Erythroblast (primary cell): ENCODE measurements around the gene STK10.

Experiments
- GATA1 ChIP-seq: IDR thresholded peaks from 2 replicates; pipeline ENCODE4 v1.6.1; 2011; ENCODE audit warnings: low read depth, mild to moderate bottlenecking, control low read depth, low read length, moderate library complexity
- POLR2A ChIP-seq: IDR thresholded peaks from 2 replicates; pipeline ENCODE4 v1.6.1; 2011; ENCODE audit warnings: mild to moderate bottlenecking, low read length

DNA sequence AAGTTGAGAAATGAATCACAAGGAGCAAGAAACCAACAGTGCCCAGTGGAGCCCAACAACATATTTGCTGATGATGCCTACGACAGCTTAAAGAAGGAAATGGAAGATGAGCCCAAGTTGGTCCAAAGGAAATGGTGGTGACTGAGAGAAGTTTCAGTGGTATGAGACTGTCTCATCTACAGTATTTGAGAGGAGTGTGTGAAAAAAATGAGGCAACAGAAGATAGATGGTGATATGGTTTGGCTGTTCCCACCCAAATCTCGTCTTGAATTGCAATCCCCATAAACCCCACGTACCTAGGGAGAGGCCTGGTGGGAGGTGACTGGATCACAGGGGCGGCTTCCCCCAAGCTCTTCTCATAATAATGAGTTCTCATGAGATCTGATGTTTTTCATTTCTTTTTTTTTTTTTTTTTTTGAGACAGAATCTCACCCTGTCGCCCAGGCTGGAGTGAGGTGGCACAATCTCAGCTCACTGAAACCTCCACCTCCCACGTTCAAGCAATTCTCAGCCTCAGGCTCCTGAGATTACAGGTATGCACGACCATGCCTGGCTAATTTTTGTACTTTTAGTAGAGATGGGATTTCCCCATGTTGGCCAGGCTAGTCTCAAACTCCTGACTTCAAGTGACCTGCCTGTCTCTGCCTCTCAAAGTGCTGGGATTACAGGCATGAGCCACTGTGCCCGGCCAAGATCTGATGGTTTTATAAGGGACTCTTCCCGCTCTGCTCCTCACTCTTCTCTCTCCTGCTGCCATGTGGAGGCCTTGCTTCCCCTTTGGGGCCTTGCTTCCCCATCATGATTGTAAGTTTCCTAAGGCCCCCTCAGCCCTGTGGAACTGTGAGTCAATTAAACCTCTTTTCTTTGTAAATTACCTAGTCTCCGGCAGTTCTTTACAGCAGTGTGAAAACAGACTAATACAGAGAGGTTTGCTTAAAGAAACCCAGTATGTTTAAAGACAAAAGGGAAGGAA is 36.2 kb upstream of the STK10 start:
- TF ChIP-seq POLR2A (no peak), GATA1 (no peak)
